K562 (cell line): ENCODE results near the gene MTMR4. TPM values are rescaled to one million over a fixed set of nuclear protein-coding genes. Genes with fewer than 3 reads are reported as not detected.

ENCODE experiments used
- BHLHE40 ChIP-seq: IDR thresholded peaks from 2 replicates; pipeline ENCODE4 v1.6.1; 2011; ENCODE audit warnings: low read length, improper control_type of control experiment
- CXXC5 ChIP-seq: fragments of 250-450 bp; sonication (Bioruptor Pico); IDR thresholded peaks from 2 replicates; pipeline ENCODE4 v1.8.0; 2022; ENCODE audit warnings: inconsistent platforms, mild to moderate bottlenecking, moderate library complexity
- ESRRA ChIP-seq: fragments of 450-650 bp; IDR thresholded peaks from 2 replicates; pipeline ENCODE4 v1.6.1; 2014; ENCODE audit warnings: low read depth, mild to moderate bottlenecking, moderate library complexity, borderline replicate concordance
- FOXM1 ChIP-seq, 2 experiments: fragments of 450-650 bp in 1 of 2; sonication (generic) in 1 of 2; formaldehyde crosslinking in 1 of 2; IDR thresholded peaks; 2 replicates each; pipeline versions ENCODE4 v1.6.1 to v1.9.0; 2017 to 2022; ENCODE audit warnings: low read depth in 2 of 2, mild to moderate bottlenecking in 2 of 2, missing genetic modification reagents in 1 of 2, moderate library complexity in 1 of 2
- GABPB1 ChIP-seq: sonication (generic); formaldehyde crosslinking; IDR thresholded peaks from 2 replicates; pipeline ENCODE4 v1.8.0; 2022; ENCODE audit warnings: mild to moderate bottlenecking, missing genetic modification reagents
- HMGN3 ChIP-seq: IDR thresholded peaks from 2 replicates; pipeline ENCODE4 v1.6.1; 2011; ENCODE audit warnings: borderline replicate concordance, low read depth, mild to moderate bottlenecking, mixed read lengths, low read length; ENCODE audit not compliant: insufficient read length; ENCODE audit errors: extremely low read depth
- L3MBTL2 ChIP-seq: fragments of 450-650 bp; IDR thresholded peaks from 2 replicates; pipeline ENCODE4 v1.6.1; 2016; ENCODE audit warnings: mild to moderate bottlenecking, moderate library complexity
- MAZ ChIP-seq, 2 experiments: fragments of 450-650 bp in 1 of 2; sonication (generic) in 1 of 2; formaldehyde crosslinking; IDR thresholded peaks in 1 of 2; conservative IDR thresholded peaks in 1 of 2; 2 replicates each; pipeline versions ENCODE4 v1.4.0 to v1.5.0; 2020; ENCODE audit warnings: mild to moderate bottlenecking in 1 of 2, missing genetic modification reagents in 1 of 2
- POLR2AphosphoS5 ChIP-seq: IDR thresholded peaks from 2 replicates; pipeline ENCODE4 v1.6.1; 2011; ENCODE audit warnings: mild to moderate bottlenecking, low read depth, low read length, moderate library complexity; ENCODE audit not compliant: control insufficient read depth, insufficient read depth
- POLR2G ChIP-seq: fragments of 200-400 bp; formaldehyde crosslinking; IDR thresholded peaks from 2 replicates; pipeline ENCODE4 v1.6.1; 2017; ENCODE audit warnings: low read depth, mild to moderate bottlenecking, antibody characterized with exemption, low read length, moderate library complexity
- RBFOX2 ChIP-seq: fragments of 200-400 bp; formaldehyde crosslinking; IDR thresholded peaks from 2 replicates; pipeline ENCODE4 v1.6.1; 2017; ENCODE audit warnings: low read depth, mild to moderate bottlenecking, low read length, moderate library complexity
- SPI1 ChIP-seq: IDR thresholded peaks from 2 replicates; pipeline ENCODE4 v1.6.1; 2011; ENCODE audit warnings: low read depth, low read length, control low read depth, borderline replicate concordance
- SRSF1 ChIP-seq: fragments of 200-400 bp; formaldehyde crosslinking; IDR thresholded peaks from 2 replicates; pipeline ENCODE4 v1.6.1; 2017; ENCODE audit warnings: mild to moderate bottlenecking, low read depth, low read length, moderate library complexity
- ZFP91 ChIP-seq: sonication (generic); formaldehyde crosslinking; IDR thresholded peaks from 2 replicates; pipeline ENCODE4 v1.8.0; 2022; ENCODE audit warnings: mild to moderate bottlenecking, missing genetic modification reagents
- ZNF224 ChIP-seq: sonication (generic); formaldehyde crosslinking; IDR thresholded peaks from 2 replicates; pipeline ENCODE4 v1.8.0; 2022; ENCODE audit warnings: mild to moderate bottlenecking, missing genetic modification reagents
- polyA plus RNA-seq, 8 experiments: library from polyadenylated mRNA; depleted of rRNA in 4 of 8; stranded (reverse) in 5 of 8; unstranded in 3 of 8; fragments of >200 nt; fragmentation: Nextera tagmentation in 2 of 8; fragmentation: Illumina TruSeq in 1 of 8; extraction: Ambion mirVana in 2 of 8; extraction: Trizol in 1 of 8; gene quantifications; 2 replicates each; pipeline versions ENCODE4 v1.2.1 to v1.2.3, GENCODE V29; 2011 to 2014; ENCODE audit warnings: inconsistent platforms in 1 of 8, missing spikeins in 1 of 8
- total RNA-seq, 7 experiments: library from RNA; depleted of rRNA in 6 of 7; stranded (reverse); fragments of >200 nt in 6 of 7; fragmentation: Illumina TruSeq in 2 of 7; extraction: Trizol in 2 of 7; gene quantifications; 2 replicates each; pipeline versions ENCODE4 v1.2.1 to v1.2.3, GENCODE V29; 2011 to 2021; ENCODE audit warnings: low replicate concordance in 1 of 7
- TF ChIP-seq, protein P1 (sequence below): IDR thresholded peaks from 2 replicates; pipeline ENCODE4 v1.6.1; 2011; ENCODE audit warnings: borderline replicate concordance, low read depth, mild to moderate bottlenecking, moderate library complexity, low read length; ENCODE audit not compliant: insufficient read depth, poor library complexity, severe bottlenecking
- TF ChIP-seq, protein P2 (sequence below): fragments of 250-450 bp; sonication (Bioruptor Pico); IDR thresholded peaks from 2 replicates; pipeline ENCODE4 v1.6.1; 2021; ENCODE audit warnings: mild to moderate bottlenecking
- TF ChIP-seq, protein P3 (sequence below): fragments of 250-450 bp; sonication (Bioruptor Pico); IDR thresholded peaks from 2 replicates; pipeline ENCODE4 v1.5.0; 2021; ENCODE audit warnings: mild to moderate bottlenecking, moderate library complexity

The MTMR4 gene
- total and polyA plus RNA-seq, 9 of the 15 experiments (the other 6 are each of a cell fraction or from before 2014, with no cell fraction given): 8.8 to 45.7 (median 28.7) TPM

- TF ChIP-seq, protein P1, sequence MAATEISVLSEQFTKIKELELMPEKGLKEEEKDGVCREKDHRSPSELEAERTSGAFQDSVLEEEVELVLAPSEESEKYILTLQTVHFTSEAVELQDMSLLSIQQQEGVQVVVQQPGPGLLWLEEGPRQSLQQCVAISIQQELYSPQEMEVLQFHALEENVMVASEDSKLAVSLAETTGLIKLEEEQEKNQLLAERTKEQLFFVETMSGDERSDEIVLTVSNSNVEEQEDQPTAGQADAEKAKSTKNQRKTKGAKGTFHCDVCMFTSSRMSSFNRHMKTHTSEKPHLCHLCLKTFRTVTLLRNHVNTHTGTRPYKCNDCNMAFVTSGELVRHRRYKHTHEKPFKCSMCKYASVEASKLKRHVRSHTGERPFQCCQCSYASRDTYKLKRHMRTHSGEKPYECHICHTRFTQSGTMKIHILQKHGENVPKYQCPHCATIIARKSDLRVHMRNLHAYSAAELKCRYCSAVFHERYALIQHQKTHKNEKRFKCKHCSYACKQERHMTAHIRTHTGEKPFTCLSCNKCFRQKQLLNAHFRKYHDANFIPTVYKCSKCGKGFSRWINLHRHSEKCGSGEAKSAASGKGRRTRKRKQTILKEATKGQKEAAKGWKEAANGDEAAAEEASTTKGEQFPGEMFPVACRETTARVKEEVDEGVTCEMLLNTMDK: no peak
- TF ChIP-seq, protein P2, sequence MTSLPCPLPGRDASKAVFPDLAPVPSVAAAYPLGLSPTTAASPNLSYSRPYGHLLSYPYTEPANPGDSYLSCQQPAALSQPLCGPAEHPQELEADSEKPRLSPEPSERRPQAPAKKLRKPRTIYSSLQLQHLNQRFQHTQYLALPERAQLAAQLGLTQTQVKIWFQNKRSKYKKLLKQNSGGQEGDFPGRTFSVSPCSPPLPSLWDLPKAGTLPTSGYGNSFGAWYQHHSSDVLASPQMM (CRISPR knock-in tag): no peak
- TF ChIP-seq, protein P3, sequence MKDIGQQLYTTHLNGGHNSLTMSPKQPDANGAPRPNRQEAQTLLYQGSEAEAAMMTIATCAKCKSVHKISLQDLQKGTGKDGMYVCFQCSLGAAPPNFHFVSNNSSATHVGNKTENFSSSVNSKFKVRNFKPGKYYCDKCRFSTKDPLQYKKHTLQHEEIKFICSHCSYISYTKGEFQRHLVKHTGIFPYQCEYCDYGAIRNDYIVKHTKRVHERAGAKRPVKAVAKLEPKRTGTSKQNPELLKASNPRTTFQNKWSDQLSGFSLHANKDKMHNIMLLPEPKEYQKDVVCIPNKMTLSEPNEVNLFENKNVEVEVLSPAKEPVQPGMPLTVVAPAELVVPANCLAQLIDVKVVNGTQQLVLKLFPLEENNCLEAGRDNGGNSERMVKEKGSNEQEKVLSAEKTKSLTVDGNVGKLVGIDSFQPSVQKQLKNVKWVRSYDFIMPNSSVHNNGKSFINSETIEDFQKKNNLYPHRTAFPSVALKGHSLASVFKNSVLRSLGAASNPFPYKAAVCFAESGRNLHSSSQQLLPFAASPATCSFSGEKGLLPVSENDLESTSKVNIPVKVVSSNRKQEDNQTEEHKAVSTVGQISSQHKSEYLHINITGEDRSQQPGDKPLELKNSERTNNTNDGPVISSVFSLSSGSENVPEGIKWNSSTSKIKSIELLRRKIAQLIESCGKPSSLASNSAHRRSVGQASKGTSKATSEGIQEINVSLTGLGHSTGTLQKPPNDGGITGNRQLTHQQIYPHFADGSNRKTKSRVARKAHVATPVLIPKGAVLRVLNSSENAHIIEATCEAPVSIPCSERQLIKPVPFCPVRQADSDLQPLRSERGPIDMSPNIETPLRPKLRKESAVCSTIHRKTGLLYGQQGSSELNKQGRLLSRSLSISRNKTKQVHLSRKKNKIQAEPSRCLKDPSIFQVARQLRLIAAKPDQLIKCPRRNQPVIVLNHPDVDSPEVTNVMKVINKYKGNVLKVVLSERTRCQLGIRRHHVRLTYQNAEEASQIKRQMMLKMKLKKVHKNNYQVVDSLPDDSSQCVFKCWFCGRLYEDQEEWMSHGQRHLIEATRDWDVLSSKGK (CRISPR knock-in tag): no peak
- 0 out of 2 replicates have a peak, but pooled peaks have one; percentile 29 for TF ChIP-seq ZNF224
- peak; percentile 90 for TF ChIP-seq BHLHE40
- TF ChIP-seq CXXC5 (CRISPR knock-in tag): peak; percentile 75
- peak; percentile 18; the same call in 1 of the 2 replicates for TF ChIP-seq ESRRA
- peak; percentile 91 for TF ChIP-seq POLR2G
- TF ChIP-seq ZFP91 (CRISPR knock-in tag): no peak
- no peak for TF ChIP-seq SRSF1
- peak; percentile 81 for TF ChIP-seq RBFOX2
- no peak for TF ChIP-seq SPI1
- peak; percentile 82 to 92 for TF ChIP-seq MAZ (CRISPR knock-in tag; conservative IDR thresholded peaks at IDR 0.05 in 1 of 2, IDR thresholded peaks at IDR 0.05 in 1 of 2)
- TF ChIP-seq GABPB1 (CRISPR knock-in tag): 0 out of 2 replicates have a peak, but pooled peaks have one; percentile 6
- TF ChIP-seq L3MBTL2: peak; percentile 35; the same call in 1 of the 2 replicates
- TF ChIP-seq POLR2AphosphoS5: peak; percentile 40; the same call in 1 of the 2 replicates
- no peak for TF ChIP-seq FOXM1 (IDR thresholded peaks at IDR 0.05; ENCODE audit: low read depth)
- no peak for TF ChIP-seq FOXM1 (CRISPR knock-in tag; IDR thresholded peaks at IDR 0.05; ENCODE audit: low read depth)
- peak; percentile 61 for TF ChIP-seq HMGN3
Observed at GRCh38 chr17:58513965-58514769, at the start of gene MTMR4 (continued).
